EL (cell line): ENCODE measurements around the gene PTPRN2.

Experiments used
- DNase-seq: peaks from one replicate; pipeline ENCODE4 v3.0.0-alpha.2; 2016

PTPRN2 gene

DNA sequence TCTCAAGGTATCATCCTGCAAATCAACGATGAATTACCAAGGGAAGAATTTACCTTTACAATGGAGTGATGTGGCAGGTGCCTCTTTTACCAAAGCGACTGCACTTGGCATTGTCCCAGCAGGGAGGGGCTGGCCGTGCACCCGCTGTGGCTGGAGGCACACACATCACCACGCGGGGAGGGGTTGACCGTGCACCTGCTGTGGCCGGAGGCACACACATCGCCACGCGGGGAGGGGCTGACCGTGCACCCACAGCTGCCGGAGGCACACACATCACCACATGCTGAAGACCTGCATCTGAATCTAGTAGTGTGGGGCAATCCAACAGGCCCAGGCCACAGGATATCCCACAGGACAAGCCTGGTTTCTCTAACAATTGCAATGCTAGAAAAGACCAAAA is 757.3 kb downstream of the PTPRN2 start:
- no peak for DNase-seq

DNA sequence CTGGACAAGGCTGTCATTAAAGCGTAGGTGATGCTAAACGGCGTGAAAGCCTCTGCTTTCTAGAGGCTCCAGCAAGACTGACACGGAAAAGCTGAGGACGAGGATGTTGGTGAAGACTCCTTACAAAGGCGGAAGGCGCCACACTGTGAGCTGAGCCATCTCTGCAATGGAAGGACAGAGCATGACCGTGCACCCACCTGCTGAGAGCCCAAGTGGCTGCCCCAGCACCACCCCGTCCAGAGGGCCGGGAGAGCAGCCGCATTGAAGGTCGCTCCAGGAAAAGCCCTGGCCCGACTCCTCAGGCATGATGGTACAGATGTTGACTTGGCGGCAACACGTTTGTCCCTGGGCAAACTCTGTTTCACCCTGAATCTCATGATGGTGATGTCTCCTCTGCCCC is 758.1 kb downstream of the PTPRN2 start:
- DNase-seq = no peak

DNA sequence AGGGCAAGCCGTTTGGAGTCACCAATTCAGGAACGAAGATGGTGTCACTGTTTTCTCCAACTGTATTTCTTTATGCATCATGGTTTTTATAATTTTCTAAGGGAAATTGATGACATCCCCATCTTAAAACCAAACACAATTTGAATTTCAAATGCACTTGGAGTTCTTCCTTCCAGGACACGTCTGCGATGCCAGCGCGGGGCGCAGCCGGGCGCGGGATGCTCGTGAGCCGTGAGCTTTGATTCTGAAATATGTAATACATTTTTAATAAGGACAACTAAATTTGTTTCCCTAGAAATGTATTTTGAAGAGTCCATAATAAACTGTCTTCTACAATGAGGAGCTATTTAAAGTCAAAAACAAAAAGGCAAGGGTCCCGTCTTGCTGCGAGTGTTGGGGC is 758.7 kb downstream of the PTPRN2 start:
- no peak for DNase-seq

DNA sequence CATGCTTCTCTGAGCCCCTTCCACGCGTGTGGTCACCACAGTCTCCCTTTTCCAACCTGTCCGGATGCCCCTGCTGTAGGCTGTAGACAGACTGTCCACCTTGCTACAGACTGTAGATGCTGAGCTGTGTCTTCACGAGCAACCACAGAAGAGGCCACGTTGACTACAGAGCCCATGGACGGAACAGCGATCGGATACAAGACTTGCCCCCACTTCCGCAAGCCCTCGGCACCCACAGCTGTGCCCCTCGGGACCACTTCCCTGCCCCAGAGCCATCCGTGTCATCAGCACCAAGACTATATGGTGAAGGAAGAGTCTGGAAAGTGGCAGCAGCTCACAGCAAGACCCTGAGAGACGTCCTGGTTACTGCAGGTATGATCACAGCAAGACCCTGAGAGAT is 759.4 kb downstream of the PTPRN2 start:
- DNase-seq = no peak

DNA sequence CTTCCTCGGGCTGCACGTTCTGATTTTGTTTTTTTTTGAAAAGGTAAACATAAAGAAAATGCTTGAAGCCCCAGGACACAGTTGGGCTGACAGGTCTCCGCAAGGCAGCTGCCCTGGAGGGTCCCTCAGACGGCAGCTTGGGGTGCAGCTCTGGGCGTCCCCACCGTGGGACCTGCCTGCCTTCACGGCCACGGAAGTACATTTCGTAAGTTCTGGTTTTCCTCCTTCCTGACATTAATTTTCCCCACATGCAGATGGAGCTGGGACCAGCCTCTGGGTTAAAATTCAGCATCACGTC is 759.8 kb downstream of the PTPRN2 start:
- no peak for DNase-seq

DNA sequence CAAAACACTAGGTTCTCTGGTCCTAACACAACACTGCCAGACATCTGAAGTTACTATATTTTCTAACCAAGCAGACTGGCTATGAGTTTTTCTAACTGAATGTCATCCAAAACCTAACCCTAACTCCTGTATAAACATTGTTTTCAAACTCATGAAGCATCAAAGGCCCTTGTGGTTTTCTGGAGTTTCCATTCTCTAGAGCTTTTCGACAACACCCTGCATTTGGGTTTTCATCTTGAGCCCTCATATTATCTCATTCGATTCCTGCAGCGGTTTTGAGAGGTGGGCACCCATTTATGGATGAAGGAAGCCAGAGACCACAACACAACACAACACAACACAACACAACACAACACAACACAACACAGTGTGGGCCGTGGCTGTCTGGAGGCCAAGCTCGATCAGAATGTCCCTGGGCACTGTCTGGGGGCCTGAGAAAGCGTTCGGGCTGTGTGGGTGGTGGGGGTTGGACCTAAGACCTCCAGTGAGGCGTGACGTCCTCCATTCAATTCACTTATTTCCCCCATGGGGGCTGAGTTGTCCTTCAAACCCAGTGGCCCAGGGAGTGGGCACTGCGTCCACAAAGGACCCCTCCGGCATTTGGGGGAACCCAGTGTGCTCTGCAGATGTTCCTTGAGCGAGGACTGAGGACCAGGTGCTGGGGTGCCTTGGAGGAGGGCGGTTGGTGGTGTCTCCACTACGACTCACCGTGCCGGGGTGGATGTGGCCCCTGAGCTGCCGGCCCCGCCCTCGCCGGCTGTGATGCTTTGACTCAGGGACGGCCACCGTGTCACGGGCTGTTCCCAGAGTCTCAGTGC is 760.4 kb downstream of the PTPRN2 start:
- DNase-seq = no peak

DNA sequence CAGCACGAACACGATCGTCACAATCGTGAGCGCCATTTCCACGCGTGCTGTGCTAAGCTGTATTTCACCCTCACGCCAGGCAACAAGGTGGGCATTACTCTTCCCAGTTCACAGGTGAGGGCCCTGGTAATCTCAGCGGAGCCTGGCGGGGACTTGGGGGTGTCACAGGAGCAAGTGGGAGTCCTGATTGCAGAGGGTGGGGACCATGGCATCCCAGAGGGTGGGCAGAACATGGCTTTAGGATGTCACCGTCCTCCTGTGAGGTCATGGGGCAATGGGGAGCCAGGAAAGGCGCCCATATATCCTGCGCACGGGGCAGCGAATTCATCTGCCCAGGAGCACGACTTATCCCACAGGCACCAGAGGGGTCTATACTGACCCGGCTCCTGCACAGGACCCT is 761.1 kb downstream of the PTPRN2 start:
- no peak for DNase-seq

DNA sequence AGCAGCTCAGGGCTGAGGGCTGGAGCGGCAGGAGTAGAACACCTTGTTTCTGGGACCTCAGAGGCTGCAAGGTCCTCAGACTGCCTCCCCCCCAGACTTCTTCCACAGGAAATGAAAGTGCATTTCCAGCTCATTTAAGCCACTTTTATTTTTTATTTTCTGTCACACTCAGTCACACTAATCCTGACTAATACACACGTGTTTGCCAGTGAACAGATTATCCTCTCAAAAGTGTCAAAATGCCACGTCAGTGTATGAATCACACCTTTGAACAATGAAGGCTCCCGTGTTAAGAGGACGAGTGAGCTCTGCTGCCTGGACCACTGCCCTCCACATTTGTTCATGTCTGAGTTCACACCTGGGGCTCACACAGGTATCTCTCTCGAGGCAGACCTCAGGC is 762.3 kb downstream of the PTPRN2 start:
- no peak for DNase-seq

DNA sequence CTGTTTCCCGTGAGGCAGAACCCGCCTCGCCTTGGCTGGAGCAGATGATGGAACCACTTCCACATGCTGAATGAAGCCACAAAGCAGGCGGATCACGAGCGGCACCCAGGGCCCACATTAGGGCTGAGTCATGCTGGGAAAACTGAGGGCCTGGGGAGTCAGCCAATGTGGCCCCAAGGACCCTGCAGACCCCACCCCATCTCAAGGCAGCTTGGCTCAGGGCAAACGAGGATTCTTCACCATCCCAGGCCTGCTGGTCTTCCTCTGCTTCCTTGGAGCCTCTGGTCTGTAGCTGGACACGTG is 762.9 kb downstream of the PTPRN2 start:
- no peak for DNase-seq

DNA sequence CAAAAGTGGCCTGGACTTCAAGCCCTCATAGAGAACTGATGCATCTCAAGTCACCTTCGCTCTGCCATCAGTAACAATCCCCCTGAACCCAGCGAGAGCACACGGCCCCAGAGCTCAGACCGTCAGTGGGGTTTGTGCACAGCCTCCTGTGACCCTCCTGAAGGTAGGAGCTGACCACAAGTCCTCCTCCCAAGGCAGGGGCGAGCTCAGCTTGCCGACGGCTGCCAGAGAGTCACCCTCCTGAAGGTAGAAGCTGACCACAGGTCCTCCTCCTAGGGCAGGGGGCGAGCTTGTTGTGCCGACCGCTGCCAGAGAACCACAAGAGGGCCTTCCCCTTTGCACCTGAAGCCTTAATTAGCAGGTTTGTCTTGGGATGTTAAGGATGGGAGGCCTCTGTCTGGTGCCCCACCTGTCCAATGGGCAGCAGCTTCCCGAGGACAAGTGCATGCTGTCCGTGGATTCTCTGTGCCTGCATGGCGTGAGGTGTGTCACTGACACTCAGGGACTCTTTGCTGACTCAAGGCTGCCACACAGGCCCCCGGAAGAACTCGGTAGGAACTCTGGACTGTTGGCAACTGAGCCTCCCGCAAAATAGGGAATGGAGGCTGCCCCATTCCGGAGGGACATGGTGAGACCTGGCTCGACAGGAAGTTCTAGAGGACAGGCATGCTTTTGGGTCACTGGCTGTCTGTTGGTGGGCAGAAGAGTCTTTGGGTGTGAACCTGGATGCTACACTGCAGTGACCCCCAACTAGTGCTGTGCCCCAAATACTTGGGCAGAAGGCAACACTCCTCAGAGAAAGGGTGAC is 763.4 kb downstream of the PTPRN2 start:
- DNase-seq = no peak

DNA sequence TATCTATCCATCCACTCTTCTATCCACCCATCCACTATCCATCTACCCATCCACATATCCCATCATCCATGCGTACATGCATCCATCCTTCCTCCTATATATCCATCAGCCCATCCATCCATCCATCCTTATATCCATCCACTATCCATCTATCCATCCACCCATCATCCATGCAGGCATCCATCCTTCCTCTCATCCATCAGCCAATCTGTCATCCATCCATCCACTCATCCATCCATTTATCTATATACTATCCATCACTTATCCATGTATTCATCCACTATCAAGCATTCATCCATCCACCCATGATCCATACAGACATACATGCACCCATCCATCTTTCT is 765.0 kb downstream of the PTPRN2 start:
- DNase-seq = no peak

DNA sequence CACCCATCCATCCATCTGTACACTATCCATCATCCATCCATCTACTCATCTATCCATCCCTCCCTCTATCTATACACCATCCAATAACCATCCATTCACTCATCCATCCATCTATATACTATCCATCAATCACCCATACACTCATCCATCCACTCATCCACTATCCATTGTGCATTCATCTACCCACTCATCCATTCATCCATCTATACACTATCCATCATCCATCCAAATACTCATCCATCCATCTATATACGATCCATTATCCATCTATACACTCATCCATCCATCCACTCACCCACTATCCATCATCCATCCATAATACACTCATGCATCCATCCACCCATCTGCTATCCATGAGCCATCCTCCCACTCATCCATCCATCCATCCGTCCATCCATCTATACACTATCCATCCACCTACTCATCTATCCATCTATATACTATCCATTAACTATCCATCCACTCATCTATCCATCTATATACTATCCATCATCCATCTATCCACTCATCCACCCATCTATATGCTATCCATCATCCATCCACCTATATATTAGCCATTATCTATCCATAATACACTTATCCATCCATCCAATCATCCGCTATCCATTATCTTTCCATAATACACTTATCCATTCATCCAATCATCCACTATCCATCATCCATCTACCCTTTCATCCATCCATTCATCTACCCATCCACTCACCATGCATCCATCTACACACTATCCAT is 765.5 kb downstream of the PTPRN2 start:
- no peak for DNase-seq

DNA sequence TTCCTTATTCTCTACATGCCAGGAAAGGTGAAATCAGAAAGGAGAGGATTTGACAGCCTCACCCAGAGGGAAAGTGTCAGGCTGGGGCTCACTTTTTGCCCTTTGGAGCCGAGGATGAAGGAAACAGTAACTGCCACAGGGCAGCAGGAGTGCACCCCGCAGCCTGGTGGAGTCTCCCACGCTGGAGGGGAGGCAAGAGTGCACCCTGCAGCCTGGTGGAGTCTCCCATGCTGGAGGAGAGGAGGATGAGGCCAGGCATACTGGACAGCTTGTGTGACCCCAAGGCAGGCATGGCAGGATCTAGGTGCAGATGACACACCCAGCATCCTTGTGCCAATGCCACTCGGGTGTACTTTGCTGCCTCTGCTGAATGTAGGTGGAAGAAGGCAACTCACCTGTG is 766.8 kb downstream of the PTPRN2 start:
- no peak for DNase-seq

DNA sequence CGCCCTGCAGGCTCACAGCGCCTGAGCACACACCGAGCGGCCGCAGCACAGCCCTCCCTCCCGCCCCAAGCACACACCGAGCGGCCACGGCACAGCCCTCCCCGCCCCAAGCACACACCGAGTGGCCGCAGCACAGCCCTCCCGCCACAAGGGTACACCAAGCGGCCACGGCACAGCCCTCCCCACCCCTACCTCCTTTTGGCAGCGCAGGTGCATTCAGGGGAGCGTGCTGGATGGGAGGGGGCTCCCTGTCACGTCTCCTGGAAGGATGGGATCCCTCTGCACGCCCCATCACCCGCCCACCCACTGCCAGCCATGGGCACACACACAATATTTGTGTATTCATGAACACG is 768.2 kb downstream of the PTPRN2 start:
- DNase-seq = no peak

DNA sequence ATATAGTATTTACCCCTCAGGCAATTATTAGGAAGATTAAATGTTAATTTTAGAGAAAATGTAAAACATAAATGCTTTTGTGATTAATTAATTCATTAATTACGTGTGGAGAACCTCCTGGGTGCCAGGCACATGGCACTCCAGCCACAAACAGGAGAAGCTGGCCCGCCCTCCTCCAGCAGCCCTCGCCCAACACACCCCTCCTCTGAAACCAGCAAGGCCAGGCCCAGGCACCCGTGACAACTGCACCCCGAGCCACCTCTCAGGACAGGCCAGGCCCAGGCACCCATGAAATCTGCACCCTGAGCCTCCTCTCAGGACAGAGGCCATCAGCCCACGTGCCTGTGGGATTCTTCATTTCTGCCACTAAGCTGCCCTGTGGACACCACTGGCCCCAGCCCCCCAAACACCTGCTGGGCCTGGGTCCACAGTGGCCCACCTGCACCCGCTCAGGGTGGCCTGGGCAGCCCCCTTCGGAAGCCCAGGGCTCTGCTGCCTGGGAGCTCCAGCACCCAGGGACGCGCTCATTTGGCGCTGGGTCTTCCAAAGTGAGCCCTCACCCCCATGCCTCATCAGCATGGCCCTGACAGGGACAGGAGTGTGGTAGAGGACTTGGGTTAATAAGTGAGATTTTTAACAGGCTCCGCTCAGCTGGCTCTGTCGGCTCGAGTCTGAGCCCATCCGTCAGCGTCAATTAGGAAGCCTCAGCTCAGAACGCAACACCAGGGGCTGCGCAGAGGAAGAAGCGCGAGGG is 768.7 kb downstream of the PTPRN2 start:
- DNase-seq = no peak

DNA sequence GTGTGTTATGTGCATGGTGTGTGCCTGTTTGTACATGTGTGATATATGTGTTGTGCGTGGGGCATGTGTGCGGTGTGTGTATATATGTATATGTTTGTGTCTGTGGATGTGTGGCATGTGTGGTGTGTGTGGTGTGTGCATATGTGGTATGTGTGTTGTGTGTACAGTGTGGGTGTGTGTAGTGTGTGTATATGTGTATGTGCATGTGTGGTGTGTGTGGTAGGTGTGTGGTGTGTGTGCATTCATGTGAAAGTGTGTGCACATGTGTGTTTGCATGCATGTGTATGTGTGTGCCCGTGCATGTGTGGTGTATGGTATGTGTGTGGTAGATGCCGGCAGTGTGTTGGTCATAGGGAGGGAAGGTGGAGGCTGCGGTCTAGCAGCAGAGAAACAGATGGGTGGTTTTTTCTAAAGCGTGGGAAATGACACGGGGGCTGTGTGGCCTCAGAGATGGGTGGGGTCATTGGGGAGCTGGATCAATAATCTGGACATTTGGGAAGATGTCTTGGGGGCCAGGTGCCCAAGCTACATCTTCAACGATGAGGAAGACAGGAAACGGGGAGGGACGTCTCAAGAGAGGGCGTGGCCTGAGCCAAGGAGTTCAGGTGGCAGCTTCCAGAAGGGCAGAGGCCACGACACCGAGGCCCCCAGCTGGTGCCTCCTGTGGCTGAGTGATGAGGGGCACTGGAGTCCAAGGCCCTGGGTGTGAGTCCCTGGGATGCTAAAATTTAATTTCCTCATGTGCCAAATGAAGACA is 769.5 kb downstream of the PTPRN2 start:
- DNase-seq = no peak

DNA sequence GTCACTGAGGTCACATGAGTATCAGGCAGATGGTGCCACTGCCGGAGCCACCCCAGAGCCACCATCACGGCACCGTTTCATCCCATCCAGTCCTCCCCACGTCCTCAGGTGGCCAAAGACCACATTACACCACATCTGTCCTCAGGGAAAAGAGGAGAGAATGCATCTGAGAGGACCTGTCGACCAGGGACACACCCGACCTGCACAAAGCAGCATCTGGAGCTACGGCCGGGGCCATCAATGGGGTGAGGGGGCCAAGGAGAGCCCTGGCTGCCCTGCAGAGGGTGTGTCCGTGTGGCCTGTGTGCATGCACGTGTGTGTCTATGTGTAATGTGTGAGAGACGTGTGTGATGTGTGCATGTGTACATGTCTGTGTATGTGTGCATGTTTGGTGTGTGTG is 770.2 kb downstream of the PTPRN2 start:
- DNase-seq = no peak

DNA sequence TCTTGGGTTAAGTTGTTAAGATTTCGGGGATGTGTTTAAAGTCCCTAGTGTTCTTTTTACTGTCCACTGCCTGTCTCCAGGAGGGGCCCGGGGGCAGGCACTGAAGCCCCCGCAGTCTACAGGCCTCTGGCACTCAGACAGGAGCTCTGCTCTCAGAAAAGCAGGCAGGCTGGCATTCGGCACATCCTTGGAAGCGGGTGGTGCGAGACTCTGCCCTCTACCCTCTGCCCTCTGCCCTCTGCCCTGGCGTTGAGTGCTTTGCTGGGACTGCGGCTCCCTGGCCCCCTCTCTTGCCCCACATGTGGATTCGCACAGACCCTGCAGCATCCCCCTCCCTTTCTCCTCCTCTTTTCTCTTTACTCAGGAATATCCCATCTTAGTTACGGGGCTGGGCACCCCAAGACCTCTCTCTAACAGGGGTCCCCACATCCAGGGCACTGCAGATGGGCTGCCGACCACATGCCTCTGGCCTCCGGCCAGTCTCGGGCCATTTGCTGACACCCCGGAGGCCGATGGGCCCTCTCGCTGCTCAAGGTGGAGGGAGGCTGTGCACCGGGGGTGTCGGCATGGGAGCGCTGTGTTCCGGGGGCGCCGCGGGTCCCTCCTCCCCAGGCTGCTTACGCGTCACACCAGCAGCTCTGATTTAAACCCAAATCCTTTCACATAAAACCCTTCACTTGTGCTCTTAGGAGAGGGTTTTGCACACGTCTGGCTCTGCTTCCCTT is 770.9 kb downstream of the PTPRN2 start:
- DNase-seq = no peak

DNA sequence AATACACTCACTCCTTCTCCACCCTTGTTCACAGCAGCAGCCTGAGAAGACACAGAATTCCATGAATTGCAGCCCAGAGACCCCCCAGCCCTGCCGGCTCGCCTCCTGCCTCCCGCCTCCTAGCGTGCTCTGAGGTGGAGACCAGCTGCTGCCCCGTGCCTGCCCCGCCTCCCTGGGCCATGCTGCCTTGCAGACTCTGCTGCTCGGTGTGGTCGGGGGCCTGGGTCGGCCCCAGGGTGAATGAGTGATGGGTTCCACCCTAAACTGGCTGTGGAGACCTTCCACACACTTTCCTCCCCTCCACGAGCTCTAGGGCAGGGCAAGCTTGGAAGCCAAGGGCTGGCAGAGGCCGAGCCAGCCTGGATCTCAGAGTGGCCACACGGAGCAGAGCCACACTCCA is 771.5 kb downstream of the PTPRN2 start:
- DNase-seq = no peak

DNA sequence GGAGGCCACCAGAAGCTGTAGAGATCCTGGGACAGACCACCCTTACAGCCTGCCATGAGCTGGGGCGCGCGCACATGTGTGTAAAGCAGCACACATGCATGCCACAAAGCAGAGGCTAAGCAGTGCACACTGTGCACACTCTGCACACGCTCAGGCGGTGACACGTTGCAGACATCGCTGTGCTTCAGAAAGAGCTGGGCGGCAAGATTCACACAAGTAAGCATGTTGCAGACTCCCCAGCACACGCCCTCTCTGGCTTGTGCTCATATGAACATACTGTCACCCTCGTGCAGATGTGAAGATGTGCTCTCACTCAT is 772.0 kb downstream of the PTPRN2 start:
- DNase-seq = no peak

DNA sequence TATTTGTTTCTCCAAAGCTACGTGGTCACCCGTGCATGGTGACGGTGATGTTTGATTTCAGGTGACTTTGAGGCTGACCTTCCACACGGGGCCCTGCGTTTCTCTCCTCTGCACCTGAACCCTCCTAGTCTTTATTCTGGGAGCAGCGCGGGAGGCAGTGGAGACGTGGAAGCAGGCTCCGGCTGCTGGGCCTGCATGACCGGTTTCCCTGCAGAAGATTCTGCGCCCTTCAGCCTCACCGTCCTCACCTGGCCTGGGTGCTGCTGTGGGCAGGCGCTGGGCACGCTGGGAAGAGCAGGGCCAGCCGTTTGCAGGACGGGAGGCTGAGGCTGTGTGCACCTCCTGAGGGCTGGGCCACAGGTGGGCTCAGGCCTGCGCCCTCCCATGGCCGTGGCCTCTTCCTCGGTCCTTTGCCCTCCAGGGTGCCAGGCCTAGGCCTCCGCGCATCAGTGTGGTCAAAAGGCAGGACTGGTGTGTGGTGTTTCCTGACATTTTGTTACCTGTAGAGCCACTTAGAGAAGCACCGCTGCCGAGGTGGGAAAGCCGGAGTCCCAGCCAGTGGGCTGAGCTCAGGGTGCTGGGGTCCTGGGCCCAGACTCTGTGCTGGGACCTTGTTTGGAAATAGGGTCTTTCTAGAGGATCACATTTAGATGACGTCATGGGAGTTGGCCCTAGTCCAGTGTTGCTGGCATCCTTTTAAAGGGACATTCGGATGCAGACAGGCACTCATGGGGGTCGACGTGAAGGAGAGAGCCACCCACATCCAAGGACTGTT is 772.5 kb downstream of the PTPRN2 start:
- DNase-seq = no peak
